Measurements from ENCODE around the gene ZNF580. TPM values are rescaled to one million over a fixed set of nuclear protein-coding genes. Genes with fewer than 3 reads are reported as not detected.
A peak's percentile ranks its signal among the peaks of the same experiment; 100 is the strongest.

Gene ZNF580
- total and polyA plus RNA-seq, 2 of the 13 experiments (the other 11 are each of a cell fraction or from before 2014, with no cell fraction given) = 4.4 to 6.0 TPM

GRCh38 chr19:55673889-55674288 is 33.1 kb downstream of the ZNF580 start:
- 96% methylated on average over 13 of the region's 15 CpGs for WGBS (ENCODE audit: low lambda C conversion rate)
- peaks cover 28% of the 10 kb centered on the region for H4K20me1 ChIP-seq (ENCODE audit: insufficient read depth, low read length)
- TF ChIP-seq ZKSCAN8 (CRISPR knock-in tag; IDR thresholded peaks at IDR 0.05; ENCODE audit: borderline replicate concordance) (no peak), AFF4 (CRISPR knock-in tag; IDR thresholded peaks at IDR 0.05) (no peak), KMT2B (CRISPR knock-in tag; IDR thresholded peaks at IDR 0.05) (no peak), ZSCAN29 (CRISPR knock-in tag; conservative IDR thresholded peaks at IDR 0.05) (no peak), ZNF609 (CRISPR knock-in tag; IDR thresholded peaks at IDR 0.05; ENCODE audit: borderline replicate concordance) (no peak), SCMH1 (CRISPR knock-in tag; IDR thresholded peaks at IDR 0.05; ENCODE audit: borderline replicate concordance) (no peak), MAZ (IDR thresholded peaks at IDR 0.05; ENCODE audit: borderline replicate concordance, low read depth, low read length) (no peak), MAZ (CRISPR knock-in tag; IDR thresholded peaks at IDR 0.05; ENCODE audit: low read depth) (no peak), ATF7-NPFF (CRISPR knock-in tag; IDR thresholded peaks at IDR 0.05; ENCODE audit: low read depth) (no peak), GMEB2 (CRISPR knock-in tag; IDR thresholded peaks at IDR 0.05; ENCODE audit: low read depth) (no peak), ZEB1 (IDR thresholded peaks at IDR 0.05; ENCODE audit: insufficient replicate concordance, low read depth) (no peak), ISL2 (CRISPR knock-in tag; IDR thresholded peaks at IDR 0.05) (no peak), HNRNPUL1 (IDR thresholded peaks at IDR 0.05; ENCODE audit: low read depth, low read length) (no peak), MTF2 (CRISPR knock-in tag; IDR thresholded peaks at IDR 0.05; ENCODE audit: borderline replicate concordance) (no peak), U2AF2 (IDR thresholded peaks at IDR 0.05; ENCODE audit: low read depth, low read length) (no peak)

More at GRCh38 chr19:55673889-55674288, 33.1 kb downstream of the ZNF580 start:
- peaks cover 68% of the 10 kb centered on the region for H3K79me2 ChIP-seq (ENCODE audit: insufficient read depth, low read length)
- BruUV-seq (replicated peaks) = no TSS peak
- H3K27me3 ChIP-seq (ENCODE audit: control insufficient read depth in 1 of 2, insufficient read depth in 2 of 2, low read length in 2 of 2) = no peaks in the 10 kb centered on the region; a peak in 1 of 5 replicates
- peaks cover 34% of the 10 kb centered on the region for H3K4me1 ChIP-seq (ENCODE audit: insufficient read depth, low read length)
- FAIRE-seq = no peak
- no peak overlapping the region for H3K4me3 ChIP-seq (replicated peaks in 1 of 3; ENCODE audit: insufficient read depth in 1 of 3, low read depth in 2 of 3, low read length in 3 of 3)
- no peak for ATAC-seq
- ChIA-PET CTCF (ENCODE audit: low intra/inter-chr PET ratio, low total read pairs) (no interaction called here), POLR2A (interaction anchor here (1.3 to 1.5 kb wide), 2 partner anchors 10 to 19 kb away, joined by 4 to 7 read pairs; partner anchors contain the start of gene U2AF2)
- in situ Hi-C loops (cut with HindIII; ENCODE audit: extremely low pct_ligation_motif_present, low pct_unique_long_range_greater_than_20kb) = no loop called here
- peaks cover 27 to 48% of the 10 kb centered on the region in 2 experiments; a peak in 4 of 5 replicates for H3K36me3 ChIP-seq (replicated peaks in 1 of 2; ENCODE audit: control insufficient read depth in 1 of 2, insufficient read depth in 2 of 2, low read length in 2 of 2)
- intact Hi-C loops (cut with micrococcal nuclease; ENCODE audit: unreplicated experiment) = no loop called here
- H3K9me3 ChIP-seq (ENCODE audit: low read length) = no peaks in the 10 kb centered on the region
- H2AFZ ChIP-seq (ENCODE audit: low read length) = no peak overlapping the region
- H3K4me2 ChIP-seq (ENCODE audit: low read depth, low read length) = peak overlapping the region; percentile 58; the same call in 1 of the 2 replicates
- no peak overlapping the region for H3K27ac ChIP-seq (ENCODE audit: extremely low read length, insufficient read depth, low read length)
- DNase-seq (ENCODE audit: low spot score) = no peak
- 0 out of 2 replicates have a peak overlapping the region, but pooled peaks have one; percentile 94 for H3K9ac ChIP-seq (ENCODE audit: insufficient read depth, low read depth, low read length)
